ENCODE measurements around the gene PECR. TPM values are rescaled to one million over a fixed set of nuclear protein-coding genes. Genes with fewer than 3 reads are reported as not detected.
"Not testable (repeated sequence)": the region's sequence is repeated elsewhere in the genome, so short reads cannot be mapped to it uniquely, and the experiment has no call there.

The PECR gene
- total and polyA plus RNA-seq, 12 donors: 5.3 to 22.2 (median 10.7) TPM

- Histone ChIP-seq H3K27me3 (no peaks in the 10 kb centered on the region), H3K27ac (no peak overlapping the region), H3K9me3 (replicated peaks in 1 of 3) (no peaks in the 10 kb centered on the region), H3K4me3 (no peak overlapping the region), H3K4me1 (replicated peaks in 1 of 2) (no peaks in the 10 kb centered on the region), H3K36me3 (replicated peaks in 1 of 2) (no peaks in the 10 kb centered on the region)
- 81 to 89% (median 86%) methylated on average over 4 of the region's 4 CpGs for WGBS, 4 donors
- no peak for DNase-seq
- intact Hi-C loops (cut with DNase I): no loop called here
- TF ChIP-seq POLR2A (IDR thresholded peaks at IDR 0.05): no peak
Observed at GRCh38 chr2:215994911-215995310, 86.7 kb downstream of the PECR start.

- intact Hi-C loops (cut with DNase I); H3K27ac ChIP-seq; H3K36me3 ChIP-seq (replicated peaks in 1 of 2); H3K27me3 ChIP-seq; H3K4me1 ChIP-seq (replicated peaks in 1 of 2); H3K9me3 ChIP-seq (replicated peaks in 1 of 3); H3K4me3 ChIP-seq; DNase-seq: not testable (repeated sequence)
- WGBS, 4 donors: 40 to 100% (median 90%) methylated on average over 2 to 5 of the region's 5 CpGs
Observed at GRCh38 chr2:215988556-215989207, 92.9 kb downstream of the PECR start.

Other genes with a start within 250 kb of the PECR start
- 10 to 100 TPM in 3 of 9 donors, 1 to 10 TPM in 6; 4.2 to 14.4 (median 6.4) TPM for gene MREG, start 68.3 kb downstream of the PECR start, total RNA-seq
- gene MREG, start 68.3 kb downstream of the PECR start, polyA plus RNA-seq: 1 to 10 TPM; 3.1 to 6.4 (median 4.3) TPM
- 1 to 10 TPM in 3 of 9 donors, under 1 TPM in 6; 0.12 to 2.3 (median 0.72) TPM for gene TMEM169, start 110 bp upstream of the PECR start, total RNA-seq
- gene TMEM169, start 110 bp upstream of the PECR start, polyA plus RNA-seq: 1 to 10 TPM in 1 of 3 donors, under 1 TPM in 2; 0.24 to 1.2 (median 0.88) TPM
- gene XRCC5, start 27.5 kb upstream of the PECR start, total RNA-seq: 100 to 1,000 TPM; 104 to 224 (median 159) TPM
- 100 to 1,000 TPM in 1 of 3 donors, 10 to 100 TPM in 2; 58.4 to 198 (median 59.5) TPM for gene XRCC5, start 27.5 kb upstream of the PECR start, polyA plus RNA-seq